ENCODE results near the gene LDHD.

The LDHD gene

GRCh38 chr16:75081179-75081859 is 35.3 kb downstream of the LDHD start:
- Histone ChIP-seq H3K4me2 (ENCODE audit: low read depth, low read length, poor library complexity, severe bottlenecking) (no peak overlapping the region), H3K4me3 (ENCODE audit: insufficient read depth, low read length, poor library complexity, severe bottlenecking) (no peak overlapping the region), H3K79me2 (ENCODE audit: insufficient read depth, low read length) (no peaks in the 10 kb centered on the region; the same call in 1 of the 2 replicates), H3K27me3 (ENCODE audit: low read length) (no peaks in the 10 kb centered on the region), H2AFZ (ENCODE audit: low read depth, low read length, severe bottlenecking) (no peak overlapping the region), H4K20me1 (ENCODE audit: low read depth, low read length) (no peaks in the 10 kb centered on the region), H3F3A (ENCODE audit: insufficient read depth) (no peaks in the 10 kb centered on the region), H3K9me3 (ENCODE audit: insufficient read depth, low read length) (no peaks in the 10 kb centered on the region), H3K27ac (ENCODE audit: low read depth, low read length) (no peak overlapping the region), H3K9ac (ENCODE audit: low read length) (no peak overlapping the region), H3K9me2 (replicated peaks; ENCODE audit: insufficient read depth, low read length) (no peaks in the 10 kb centered on the region), H3K36me3 (ENCODE audit: low read length) (no peaks in the 10 kb centered on the region)
- TF ChIP-seq CTCF (IDR thresholded peaks at IDR 0.05; ENCODE audit: insufficient read depth, low read length, poor library complexity, severe bottlenecking) (no peak), EZH2phosphoT487 (conservative IDR thresholded peaks at IDR 0.05; ENCODE audit: low read length) (no peak)

- Histone ChIP-seq H3K4me2 (ENCODE audit: low read depth, low read length, poor library complexity, severe bottlenecking) (no peak overlapping the region), H2AFZ (ENCODE audit: low read depth, low read length, severe bottlenecking) (no peak overlapping the region), H3K79me2 (ENCODE audit: insufficient read depth, low read length) (no peaks in the 10 kb centered on the region; the same call in 1 of the 2 replicates), H3K36me3 (ENCODE audit: low read length) (no peaks in the 10 kb centered on the region), H3F3A (ENCODE audit: insufficient read depth) (peaks cover 8% of the 10 kb centered on the region), H3K9me2 (replicated peaks; ENCODE audit: insufficient read depth, low read length) (no peaks in the 10 kb centered on the region), H3K4me3 (ENCODE audit: insufficient read depth, low read length, poor library complexity, severe bottlenecking) (no peak overlapping the region), H3K9me3 (ENCODE audit: insufficient read depth, low read length) (no peaks in the 10 kb centered on the region), H3K9ac (ENCODE audit: low read length) (no peak overlapping the region), H3K27me3 (ENCODE audit: low read length) (no peaks in the 10 kb centered on the region), H4K20me1 (ENCODE audit: low read depth, low read length) (no peaks in the 10 kb centered on the region), H3K27ac (ENCODE audit: low read depth, low read length) (no peak overlapping the region)
- TF ChIP-seq CTCF (IDR thresholded peaks at IDR 0.05; ENCODE audit: insufficient read depth, low read length, poor library complexity, severe bottlenecking) (no peak), EZH2phosphoT487 (conservative IDR thresholded peaks at IDR 0.05; ENCODE audit: low read length) (no peak)
Observed at GRCh38 chr16:75080205-75081029, 36.2 kb downstream of the LDHD start.

- Histone ChIP-seq H3K4me2 (ENCODE audit: low read depth, low read length, poor library complexity, severe bottlenecking) (no peak overlapping the region), H3K27ac (ENCODE audit: low read depth, low read length) (no peak overlapping the region)
Observed at GRCh38 chr16:75079346-75079926, 37.1 kb downstream of the LDHD start.

More at GRCh38 chr16:75079346-75079926, 37.1 kb downstream of the LDHD start:
- no peak overlapping the region for H3K4me3 ChIP-seq (ENCODE audit: insufficient read depth, low read length, poor library complexity, severe bottlenecking)
- H3K9ac ChIP-seq (ENCODE audit: low read length): no peak overlapping the region
- H3K27me3 ChIP-seq (ENCODE audit: low read length): no peaks in the 10 kb centered on the region
- no peaks in the 10 kb centered on the region for H3K9me3 ChIP-seq (ENCODE audit: insufficient read depth, low read length)
- TF ChIP-seq CTCF (IDR thresholded peaks at IDR 0.05; ENCODE audit: insufficient read depth, low read length, poor library complexity, severe bottlenecking) (no peak), EZH2phosphoT487 (conservative IDR thresholded peaks at IDR 0.05; ENCODE audit: low read length) (no peak)
- no peak overlapping the region for H2AFZ ChIP-seq (ENCODE audit: low read depth, low read length, severe bottlenecking)
- no peaks in the 10 kb centered on the region for H3K9me2 ChIP-seq (replicated peaks; ENCODE audit: insufficient read depth, low read length)
- peaks cover 11% of the 10 kb centered on the region for H3F3A ChIP-seq (ENCODE audit: insufficient read depth)
- H4K20me1 ChIP-seq (ENCODE audit: low read depth, low read length): no peaks in the 10 kb centered on the region
- no peaks in the 10 kb centered on the region for H3K36me3 ChIP-seq (ENCODE audit: low read length)
- no peaks in the 10 kb centered on the region; the same call in 1 of the 2 replicates for H3K79me2 ChIP-seq (ENCODE audit: insufficient read depth, low read length)

Data from SU-DHL-6 (cell line).